ENCODE results near the gene WNT7B.

WNT7B gene

GRCh38 chr22:45977003-45977411, at the start of gene WNT7B:
WNT7B (minus strand) TSS chr22:45977162; CDS start chr22:45976754, 408 bp downstream.
- TF ChIP-seq GATA3 (IDR thresholded peaks at IDR 0.05; ENCODE audit: low read depth, low read length) (no peak), GATA2 (IDR thresholded peaks at IDR 0.05; ENCODE audit: low read depth, low read length) (no peak)

GRCh38 chr22:46025973-46026898, 49.3 kb upstream of the WNT7B start:
- TF ChIP-seq GATA2 (IDR thresholded peaks at IDR 0.05; ENCODE audit: low read depth, low read length) (no peak), GATA3 (IDR thresholded peaks at IDR 0.05; ENCODE audit: low read depth, low read length) (no peak)

GRCh38 chr22:46025225-46025972, 48.4 kb upstream of the WNT7B start:
- no peak for TF ChIP-seq GATA3 (IDR thresholded peaks at IDR 0.05; ENCODE audit: low read depth, low read length)
- TF ChIP-seq GATA2 (IDR thresholded peaks at IDR 0.05; ENCODE audit: low read depth, low read length): no peak

- no peak for TF ChIP-seq GATA3 (IDR thresholded peaks at IDR 0.05; ENCODE audit: low read depth, low read length)
- no peak for TF ChIP-seq GATA2 (IDR thresholded peaks at IDR 0.05; ENCODE audit: low read depth, low read length)
Observed at GRCh38 chr22:46024136-46024840, 47.3 kb upstream of the WNT7B start.

GRCh38 chr22:46023558-46023981, 46.6 kb upstream of the WNT7B start:
- TF ChIP-seq GATA3 (IDR thresholded peaks at IDR 0.05; ENCODE audit: low read depth, low read length): no peak
- TF ChIP-seq GATA2 (IDR thresholded peaks at IDR 0.05; ENCODE audit: low read depth, low read length): no peak

- no peak for TF ChIP-seq GATA2 (IDR thresholded peaks at IDR 0.05; ENCODE audit: low read depth, low read length)
- TF ChIP-seq GATA3 (IDR thresholded peaks at IDR 0.05; ENCODE audit: low read depth, low read length): no peak
Observed at GRCh38 chr22:46022881-46023512, 46.0 kb upstream of the WNT7B start.

GRCh38 chr22:46021577-46021976, 44.6 kb upstream of the WNT7B start:
- TF ChIP-seq GATA2 (IDR thresholded peaks at IDR 0.05; ENCODE audit: low read depth, low read length) (no peak), GATA3 (IDR thresholded peaks at IDR 0.05; ENCODE audit: low read depth, low read length) (no peak)

GRCh38 chr22:46019351-46019750, 42.4 kb upstream of the WNT7B start:
- no peak for TF ChIP-seq GATA2 (IDR thresholded peaks at IDR 0.05; ENCODE audit: low read depth, low read length)
- TF ChIP-seq GATA3 (IDR thresholded peaks at IDR 0.05; ENCODE audit: low read depth, low read length): no peak

- TF ChIP-seq GATA2 (IDR thresholded peaks at IDR 0.05; ENCODE audit: low read depth, low read length) (no peak), GATA3 (IDR thresholded peaks at IDR 0.05; ENCODE audit: low read depth, low read length) (no peak)
Observed at GRCh38 chr22:46018859-46019258, 41.9 kb upstream of the WNT7B start.

- no peak for TF ChIP-seq GATA2 (IDR thresholded peaks at IDR 0.05; ENCODE audit: low read depth, low read length)
- no peak for TF ChIP-seq GATA3 (IDR thresholded peaks at IDR 0.05; ENCODE audit: low read depth, low read length)
Observed at GRCh38 chr22:46017166-46017565, 40.2 kb upstream of the WNT7B start.

GRCh38 chr22:46013460-46014416, 36.8 kb upstream of the WNT7B start:
- no peak for TF ChIP-seq GATA3 (IDR thresholded peaks at IDR 0.05; ENCODE audit: low read depth, low read length)
- peak; percentile 70 for TF ChIP-seq GATA2 (IDR thresholded peaks at IDR 0.05; ENCODE audit: low read depth, low read length)

- TF ChIP-seq GATA2 (IDR thresholded peaks at IDR 0.05; ENCODE audit: low read depth, low read length) (no peak), GATA3 (IDR thresholded peaks at IDR 0.05; ENCODE audit: low read depth, low read length) (no peak)
Observed at GRCh38 chr22:46012881-46013281, 35.9 kb upstream of the WNT7B start.

All from SH-SY5Y (cell line).